ENCODE results near the gene PI3.

- TF ChIP-seq CTCF (conservative IDR thresholded peaks at IDR 0.05) (no peak), ZFX (IDR thresholded peaks at IDR 0.05) (no peak)
Measured at GRCh38 chr20:45153147-45153546, 21.6 kb upstream of the PI3 start.

Measured in C4-2B (cell line).